ENCODE measurements around the gene TMEM141.
A peak's percentile ranks its signal among the peaks of the same experiment; 100 is the strongest.
"Not testable (repeated sequence)": the region's sequence is repeated elsewhere in the genome, so short reads cannot be mapped to it uniquely, and the experiment has no call there.

TMEM141 gene

GRCh38 chr9:136755302-136756133 is 35.6 kb upstream of the TMEM141 start:
- DNase-seq = not testable (repeated sequence)

- DNase-seq = no peak
Observed at GRCh38 chr9:136756134-136756438, 35.1 kb upstream of the TMEM141 start.

GRCh38 chr9:136756836-136757235 is 34.3 kb upstream of the TMEM141 start:
- DNase-seq = no peak

GRCh38 chr9:136757328-136757727 is 33.8 kb upstream of the TMEM141 start:
- no peak for DNase-seq

- DNase-seq = no peak
Observed at GRCh38 chr9:136757751-136758140, 33.4 kb upstream of the TMEM141 start.

GRCh38 chr9:136759001-136759400 is 32.1 kb upstream of the TMEM141 start:
- DNase-seq = no peak

GRCh38 chr9:136759436-136760325 is 31.5 kb upstream of the TMEM141 start:
- DNase-seq = no peak

GRCh38 chr9:136760424-136760823 is 30.7 kb upstream of the TMEM141 start:
- DNase-seq = no peak

- DNase-seq = peak; percentile 57 to 65
Observed at GRCh38 chr9:136760834-136761544, 30.2 kb upstream of the TMEM141 start.

- no peak for DNase-seq
Observed at GRCh38 chr9:136761545-136761981, 29.6 kb upstream of the TMEM141 start.

GRCh38 chr9:136762221-136762691 is 28.9 kb upstream of the TMEM141 start:
- DNase-seq = no peak

- DNase-seq = peak; percentile 34 to 58
Observed at GRCh38 chr9:136762915-136763648, 28.1 kb upstream of the TMEM141 start.

GRCh38 chr9:136763649-136764035 is 27.5 kb upstream of the TMEM141 start:
- DNase-seq = no peak

- DNase-seq = peak in 1 of 2 experiments; percentile 42
Observed at GRCh38 chr9:136764301-136764891, 26.7 kb upstream of the TMEM141 start, which contains the start of gene LCN15. Gene LCN15 (minus strand): TSS chr9:136764518. CDS start chr9:136764488, 30 bp downstream.

- DNase-seq = no peak
Observed at GRCh38 chr9:136765041-136765440, 26.1 kb upstream of the TMEM141 start.

- not testable (repeated sequence) for DNase-seq
Observed at GRCh38 chr9:136765745-136766409, 25.3 kb upstream of the TMEM141 start.

- peak; percentile 68 to 77 for DNase-seq
Observed at GRCh38 chr9:136766410-136767120, 24.6 kb upstream of the TMEM141 start.

- no peak for DNase-seq
Observed at GRCh38 chr9:136769710-136770191, 21.4 kb upstream of the TMEM141 start.

GRCh38 chr9:136771907-136772415 is 19.2 kb upstream of the TMEM141 start:
- DNase-seq = no peak

GRCh38 chr9:136773386-136774044 is 17.6 kb upstream of the TMEM141 start:
- peak in 1 of 2 experiments; percentile 54 for DNase-seq
